NOMO-1 treated with DMSO at 0.1 percent for 48 hours (cell line): ENCODE data around the gene SNX5.
A peak's percentile ranks its signal among the peaks of the same experiment; 100 is the strongest.

Experiments used
- DNase-seq: peaks from one replicate; lab custom pipeline; 2025; ENCODE audit not compliant: unreplicated experiment; lab: John Stamatoyannopoulos, UW

Gene SNX5

DNA sequence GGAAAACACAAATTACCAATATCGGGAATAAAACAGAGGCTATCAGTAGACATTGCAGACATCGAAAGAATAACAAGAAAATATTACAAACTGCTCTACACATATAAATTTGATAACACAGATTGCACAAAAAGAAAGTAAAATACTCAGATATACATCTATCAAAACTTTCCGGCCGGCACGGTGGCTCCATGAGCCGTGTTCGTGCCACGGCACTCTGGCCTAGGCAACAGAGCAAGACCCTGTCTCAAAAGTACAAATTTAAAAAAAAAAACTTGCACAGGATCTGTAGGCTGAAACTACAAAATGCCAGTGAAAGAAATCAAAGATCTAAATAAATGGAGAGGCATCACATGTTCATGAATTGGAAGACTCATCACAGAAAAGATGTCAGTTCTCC lies 49.4 kb downstream of the SNX5 start:
- DNase-seq: no peak

DNA sequence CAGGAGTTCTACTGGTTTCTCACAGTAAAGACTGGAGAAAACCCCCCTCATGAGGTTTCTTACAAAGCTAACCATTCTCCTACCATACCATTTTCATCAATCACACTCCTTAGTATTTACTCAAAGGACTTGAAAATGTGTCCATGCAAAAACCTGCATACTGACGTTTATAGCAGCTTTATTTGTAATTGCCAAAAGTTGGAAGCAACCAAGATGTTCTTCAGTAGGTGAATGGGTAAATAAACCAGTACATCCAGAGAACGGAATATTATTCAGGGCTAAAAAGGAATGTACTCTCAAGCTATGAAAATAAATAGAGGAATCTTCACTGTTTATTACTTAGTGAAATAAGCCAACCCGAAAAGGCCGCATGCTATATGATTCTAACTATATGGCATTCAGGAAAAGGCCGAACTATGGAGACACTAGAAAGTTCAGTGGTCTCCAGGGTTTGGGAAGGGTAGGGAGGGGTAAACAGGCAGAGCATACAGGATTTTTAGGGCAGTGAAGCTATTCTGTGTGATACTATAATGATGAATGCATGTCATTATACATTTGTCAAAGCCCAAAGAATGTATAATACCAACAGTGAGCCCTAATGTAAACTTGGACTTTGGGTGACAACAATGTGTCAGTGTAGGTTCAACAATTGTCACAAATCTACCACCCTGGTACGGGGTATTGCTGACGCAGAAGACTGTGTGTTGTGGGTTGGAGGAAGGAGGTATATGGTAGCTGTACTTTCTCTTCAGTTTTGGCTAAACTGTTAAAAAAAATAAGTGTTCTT lies 50.6 kb downstream of the SNX5 start:
- DNase-seq: no peak

DNA sequence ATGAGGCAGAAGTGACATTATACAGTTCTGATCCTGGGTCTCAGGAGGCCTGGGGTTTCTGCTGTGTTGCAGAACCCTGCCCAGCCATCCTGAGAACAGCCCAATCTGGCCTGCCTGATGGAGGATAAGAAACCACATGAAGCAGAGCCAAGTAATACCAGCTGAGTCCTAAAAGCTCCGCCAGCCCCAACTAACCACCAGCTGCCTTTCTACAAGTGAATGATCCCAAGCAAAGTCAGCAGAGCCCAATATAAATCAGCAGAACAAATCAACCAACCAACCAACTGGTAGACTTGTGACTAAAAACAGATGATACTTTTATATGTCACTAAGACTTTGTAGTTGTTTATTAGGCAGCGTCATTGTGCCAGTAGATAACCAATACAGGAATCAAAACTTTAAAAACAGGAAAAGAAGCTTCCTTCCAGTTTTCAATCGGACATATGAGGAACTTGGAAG lies 52.1 kb downstream of the SNX5 start:
- DNase-seq: no peak

DNA sequence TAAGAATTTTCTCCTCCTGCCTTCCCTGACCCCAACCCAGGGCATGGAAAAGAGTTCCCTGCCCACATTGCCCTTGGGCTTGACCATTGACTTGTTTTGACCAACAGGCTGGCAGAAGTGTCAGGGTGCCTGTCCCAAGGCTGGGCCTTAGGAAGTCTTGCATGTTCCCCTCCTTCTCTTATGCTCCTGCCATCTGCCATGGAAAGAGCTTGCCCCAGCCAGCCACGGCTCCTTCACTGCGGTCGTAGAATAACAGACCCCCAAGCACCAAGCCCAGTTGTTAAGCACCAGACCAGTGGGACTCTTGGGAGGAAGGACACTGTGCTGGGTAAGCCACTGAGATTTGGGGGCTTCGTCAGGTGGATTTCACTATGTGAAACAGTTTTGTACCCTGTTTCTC lies 53.6 kb downstream of the SNX5 start:
- DNase-seq: no peak

DNA sequence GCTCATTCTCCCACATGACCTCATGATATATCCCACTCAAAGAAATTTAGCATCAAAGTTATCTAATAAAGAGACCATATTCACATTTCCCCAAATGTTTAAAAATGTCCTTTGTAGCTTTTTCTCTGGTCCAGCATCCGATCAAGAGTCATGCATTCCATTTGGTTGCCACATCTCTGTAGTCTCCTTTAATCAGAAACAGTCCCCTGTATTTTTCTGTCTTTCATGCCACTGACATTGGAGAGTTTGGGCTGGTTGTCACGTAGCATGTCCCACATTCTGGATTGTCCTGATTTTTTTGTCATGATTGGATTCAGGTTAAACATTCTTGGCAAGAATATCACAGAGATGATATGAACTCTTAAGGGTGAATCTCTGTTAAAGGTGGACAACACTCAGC lies 55.7 kb downstream of the SNX5 start:
- DNase-seq: no peak

DNA sequence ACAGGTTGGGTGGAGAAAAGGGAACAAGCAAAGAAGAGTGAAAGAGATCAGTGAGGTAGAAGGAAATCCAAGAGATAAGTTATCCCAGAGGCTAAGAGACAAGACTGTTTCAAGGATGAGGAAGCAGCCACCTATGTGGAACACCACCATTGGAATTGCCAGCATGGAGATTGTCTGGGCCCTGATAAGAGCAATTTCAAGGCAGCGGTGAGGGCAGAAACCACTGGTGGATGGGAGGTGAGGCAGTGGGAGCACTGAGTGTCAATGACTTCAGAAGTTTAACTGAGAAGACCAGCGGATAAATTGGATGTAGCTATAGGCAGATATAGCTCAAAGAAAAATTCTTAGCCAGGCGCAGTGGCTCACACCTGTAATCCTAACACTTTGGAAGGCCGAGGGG lies 56.7 kb downstream of the SNX5 start:
- DNase-seq: no peak

DNA sequence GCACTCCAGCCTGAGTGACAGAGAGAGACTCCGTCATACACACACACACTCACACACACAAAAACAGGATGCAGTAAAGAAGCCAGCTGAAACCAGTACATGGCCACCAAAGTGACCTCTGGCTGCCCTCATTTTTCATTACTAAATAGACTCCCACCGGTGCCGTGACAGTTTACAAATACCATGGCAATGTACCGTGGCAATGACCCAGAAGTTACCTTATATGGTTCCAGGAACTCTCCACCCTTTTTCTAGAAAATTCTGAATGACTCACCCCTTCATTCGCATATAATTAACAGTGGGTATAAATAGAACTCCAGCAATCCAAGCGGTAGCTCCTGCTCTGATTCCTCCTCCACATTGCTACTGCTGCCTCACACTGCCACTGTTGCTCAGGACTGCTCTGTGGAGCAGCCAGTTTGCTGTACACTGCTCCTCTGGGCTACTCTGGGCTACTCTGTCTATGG lies 57.7 kb downstream of the SNX5 start:
- no peak for DNase-seq

DNA sequence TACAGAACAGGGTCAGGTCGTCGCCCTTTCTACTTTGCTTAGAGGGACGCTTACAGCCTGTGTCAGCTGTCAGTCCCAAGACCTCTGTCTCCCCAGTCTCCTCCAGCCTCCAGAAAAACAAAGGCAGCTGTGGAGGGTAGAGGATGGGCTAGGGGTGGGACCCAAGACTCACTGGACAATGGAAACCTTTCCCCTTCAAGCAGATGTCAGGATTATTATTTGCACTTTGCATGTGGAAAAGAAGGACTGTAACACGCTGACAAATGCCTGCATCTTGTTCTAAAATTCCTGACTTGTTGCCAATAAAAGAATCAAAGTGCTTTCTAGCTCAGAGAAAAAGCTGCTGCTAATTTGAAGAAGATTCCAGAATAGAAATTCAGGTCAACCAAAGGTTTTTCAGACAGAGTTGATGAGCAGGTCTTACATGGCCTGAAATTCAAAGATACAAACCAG lies 58.7 kb downstream of the SNX5 start:
- DNase-seq: no peak

DNA sequence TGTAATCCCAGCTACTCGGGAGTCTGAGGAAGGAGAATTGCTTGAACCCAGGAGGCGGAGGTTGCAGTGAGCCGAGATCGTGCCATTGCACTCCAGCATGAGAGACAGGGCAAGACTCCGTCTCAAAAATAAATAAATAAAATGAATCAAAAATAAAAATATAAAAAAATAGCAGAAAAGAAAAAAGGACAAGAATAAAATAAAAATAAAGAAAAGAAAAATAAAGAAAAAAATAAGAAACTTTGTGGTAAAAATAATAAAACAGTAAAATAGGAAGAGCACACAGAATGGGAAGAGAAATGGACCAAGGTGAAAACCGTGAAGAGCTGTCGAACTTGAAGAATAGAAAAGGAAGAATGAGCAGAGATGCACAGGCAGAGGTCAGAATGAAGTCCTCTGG lies 63.0 kb downstream of the SNX5 start:
- DNase-seq: no peak

DNA sequence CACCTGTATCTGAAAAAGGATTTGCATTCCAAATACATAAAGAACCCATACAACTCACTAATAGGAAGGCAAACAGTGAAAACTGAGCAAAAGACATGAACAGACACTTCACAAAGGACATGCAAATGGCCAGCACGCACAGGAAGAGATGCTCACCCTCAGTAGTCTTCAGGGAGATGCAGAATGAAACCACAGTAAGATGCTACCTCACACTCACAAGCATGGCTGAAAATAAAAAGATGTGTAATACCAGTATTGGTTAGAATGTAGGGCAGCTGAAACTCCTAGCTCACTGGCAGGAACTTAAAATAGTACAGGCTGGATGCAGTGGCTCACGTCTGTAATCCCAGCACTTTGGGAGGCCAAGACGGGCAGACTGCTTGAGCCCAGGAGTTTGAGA lies 64.6 kb downstream of the SNX5 start:
- no peak for DNase-seq

DNA sequence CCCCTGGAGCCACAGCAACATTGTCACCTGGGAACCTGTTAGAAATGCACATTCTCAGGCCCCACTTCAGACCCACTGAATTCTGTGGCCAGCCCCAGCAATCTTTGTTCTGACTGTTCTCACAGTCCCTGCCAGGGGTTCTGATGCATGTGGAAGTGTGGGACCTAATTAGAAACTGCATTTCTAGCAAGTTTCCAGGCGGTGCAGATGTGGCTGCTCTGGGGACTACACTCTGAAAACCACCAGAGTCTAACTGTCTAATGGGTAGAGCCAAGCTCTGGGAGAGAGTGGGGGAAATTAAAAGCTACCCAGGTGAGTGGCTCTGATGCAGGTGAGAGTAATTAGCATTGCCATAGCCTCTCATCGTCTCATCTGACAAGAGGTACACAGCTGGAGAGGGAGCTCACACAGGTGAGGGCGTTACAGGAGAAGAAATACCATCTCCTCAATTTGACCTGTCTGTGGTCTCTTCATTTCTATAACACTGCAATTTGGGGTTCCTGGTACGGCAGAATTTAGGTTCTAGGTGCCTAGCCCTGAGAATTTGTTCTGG lies 66.0 kb downstream of the SNX5 start:
- no peak for DNase-seq

DNA sequence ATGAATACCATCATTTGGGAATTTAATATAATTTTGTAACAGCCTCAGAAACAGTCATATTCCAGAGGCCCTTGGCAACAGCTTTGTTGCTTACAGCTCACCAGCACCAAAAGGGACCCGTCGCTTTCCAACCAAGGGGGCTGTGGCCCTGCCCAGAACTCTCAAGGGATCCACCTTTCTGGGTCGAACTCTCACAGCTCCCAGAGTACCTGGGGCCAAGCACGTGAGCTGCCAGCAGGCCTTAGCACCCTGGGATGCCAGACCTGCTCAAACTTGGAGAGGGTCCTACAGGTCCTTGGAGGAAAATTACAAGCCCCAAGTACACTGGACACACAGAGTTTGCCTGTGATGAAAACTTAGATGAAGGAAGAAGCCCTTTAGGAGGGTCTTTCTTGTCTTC lies 66.6 kb downstream of the SNX5 start:
- DNase-seq: no peak

DNA sequence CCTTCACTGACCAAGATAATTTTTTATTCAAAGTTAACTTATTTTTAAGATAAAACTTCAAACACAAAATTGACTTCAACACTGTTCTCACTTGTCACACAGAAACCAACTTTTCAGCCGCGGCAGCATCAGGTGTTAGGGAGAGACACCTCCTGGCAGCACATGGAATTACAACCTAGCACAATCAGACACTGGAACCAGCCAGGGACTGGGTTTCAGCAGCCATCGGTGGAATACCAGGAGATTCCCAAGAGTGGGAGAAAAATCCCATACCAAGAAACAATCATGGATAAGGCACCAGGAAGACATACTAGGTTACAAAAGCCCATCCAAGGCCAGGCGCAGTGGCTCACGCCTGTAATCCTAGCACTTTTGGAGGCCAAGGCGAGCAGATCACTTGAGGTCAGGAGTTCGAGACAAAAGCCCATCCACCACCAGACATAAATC lies 70.0 kb downstream of the SNX5 start:
- peak; percentile 50 for DNase-seq

DNA sequence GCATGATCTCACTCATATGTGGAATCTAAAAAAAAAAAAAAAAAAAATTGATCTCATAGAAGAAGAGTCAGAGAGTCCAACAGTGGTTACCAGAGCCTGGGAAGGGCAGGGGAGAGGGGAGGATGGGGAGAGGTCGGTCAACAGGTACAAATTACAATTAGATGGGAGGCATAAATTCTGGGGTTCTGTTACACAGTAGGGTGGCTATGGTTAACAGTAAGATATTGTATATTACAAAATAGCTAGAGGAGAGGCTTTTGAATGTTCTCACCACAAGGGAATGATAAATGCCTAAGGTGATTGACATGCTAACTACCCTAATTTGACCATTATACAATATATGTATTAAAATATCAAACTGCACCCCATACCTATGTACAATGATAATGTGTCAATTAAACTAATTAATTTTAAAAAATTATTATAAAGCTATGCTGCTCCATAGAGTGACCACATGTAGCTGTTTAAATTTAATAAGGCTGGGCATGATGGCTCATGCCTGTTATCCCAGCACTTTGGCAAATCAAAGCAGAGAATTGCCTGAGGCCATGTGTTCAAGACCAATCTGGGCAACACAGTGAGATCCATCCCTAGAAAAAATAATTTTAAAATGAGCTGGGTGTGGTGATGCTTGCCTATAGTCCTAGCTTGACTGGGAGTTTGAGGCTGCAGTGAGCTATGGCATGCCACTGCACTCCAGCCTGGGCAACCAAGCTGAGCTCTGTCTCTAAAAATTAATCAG lies 70.9 kb downstream of the SNX5 start:
- no peak for DNase-seq

DNA sequence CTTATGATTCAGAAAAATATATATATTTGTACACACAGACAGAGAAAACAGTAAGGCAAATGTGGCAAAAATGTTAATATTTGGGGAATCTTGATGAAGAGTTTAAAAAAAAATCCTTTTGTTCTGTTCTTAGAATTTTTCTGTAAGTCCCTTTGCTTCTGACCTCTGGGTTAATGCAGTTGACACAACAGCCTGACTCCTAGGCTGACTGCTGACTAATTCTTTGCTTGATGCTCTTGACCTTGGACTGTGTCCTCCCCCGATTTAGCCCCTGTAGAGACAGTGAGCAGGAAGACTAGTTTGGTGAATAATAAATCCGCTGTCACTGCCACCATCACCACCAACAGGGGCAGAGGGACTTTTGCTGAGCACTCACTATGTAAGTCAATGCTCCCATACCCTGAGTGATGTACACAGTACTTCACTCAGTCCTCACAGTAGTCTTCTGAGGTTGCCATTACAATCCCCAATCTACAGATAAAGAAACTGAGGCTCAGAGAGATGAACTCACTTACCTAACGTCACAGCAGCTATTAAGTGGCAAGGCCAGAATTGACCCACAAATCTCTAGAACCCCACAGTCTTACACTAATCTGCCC lies 71.7 kb downstream of the SNX5 start:
- DNase-seq: no peak

DNA sequence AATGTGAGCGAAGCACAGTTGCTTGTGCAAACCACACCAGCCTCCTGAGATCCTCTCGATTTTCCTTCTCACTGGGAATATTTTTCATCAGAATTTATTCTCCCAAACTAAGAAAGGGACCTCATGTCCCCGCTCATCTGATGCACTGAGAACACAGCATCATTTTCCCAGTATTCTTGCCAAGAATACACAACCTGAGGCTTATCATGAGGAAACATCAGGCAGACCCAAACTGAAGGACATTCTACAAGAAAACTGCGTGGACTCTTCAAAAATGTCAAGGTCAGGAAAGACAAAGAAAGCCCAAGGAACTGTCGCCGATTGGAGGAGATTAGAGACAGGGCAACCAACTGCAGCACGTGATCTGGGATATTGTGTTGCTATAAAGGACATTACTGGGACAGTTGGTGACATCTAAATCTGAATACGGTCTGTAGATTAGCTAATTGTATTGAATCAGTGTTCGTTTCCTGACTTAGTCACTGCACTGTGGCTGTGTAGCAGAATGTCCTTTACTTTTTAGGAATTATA lies 72.3 kb downstream of the SNX5 start:
- no peak for DNase-seq

DNA sequence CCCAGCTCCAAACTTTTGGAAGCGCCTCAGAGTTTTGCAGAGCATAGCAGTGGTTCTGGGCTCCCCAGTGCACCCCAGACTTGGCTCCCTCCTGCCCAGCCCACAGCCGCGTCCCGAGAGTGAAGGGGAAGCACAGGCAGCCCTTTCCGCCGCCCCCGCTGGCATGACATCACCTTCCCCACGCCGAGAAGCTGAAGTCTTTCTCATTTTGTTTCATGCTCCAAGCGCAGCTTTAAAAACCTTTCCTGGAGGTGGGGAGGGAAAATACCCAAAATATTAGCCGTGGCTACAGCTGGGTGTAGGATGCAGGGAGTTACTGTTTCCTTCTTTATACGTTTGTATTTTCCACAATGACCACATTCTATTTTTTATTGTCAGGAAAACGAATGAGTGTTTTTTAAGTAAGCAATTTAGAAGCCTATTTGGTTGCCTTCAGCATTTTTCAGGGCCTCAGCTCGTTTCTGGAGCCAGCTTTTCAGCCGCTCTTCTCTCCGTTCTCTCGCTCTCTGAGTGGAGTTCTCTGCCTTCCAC lies 72.9 kb downstream of the SNX5 start:
- DNase-seq: no peak

DNA sequence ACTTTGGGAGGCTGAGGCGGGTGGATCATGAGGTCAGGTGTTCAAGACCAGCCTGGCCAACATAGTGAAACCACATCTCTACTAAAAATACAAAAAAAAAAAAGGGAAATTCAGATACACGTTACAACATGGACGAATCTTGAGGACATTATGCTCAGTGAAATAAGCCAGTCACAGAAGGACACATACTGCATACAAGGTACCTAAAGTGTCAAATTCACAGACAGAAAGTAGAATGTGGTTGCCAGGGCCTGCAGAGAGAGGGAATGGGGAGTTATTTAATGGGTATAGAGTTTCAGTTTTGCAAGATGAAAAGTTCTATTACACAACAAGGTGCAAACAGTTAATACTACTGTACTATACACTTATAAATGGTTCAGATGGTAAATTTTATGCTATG lies 75.1 kb downstream of the SNX5 start:
- DNase-seq: no peak

DNA sequence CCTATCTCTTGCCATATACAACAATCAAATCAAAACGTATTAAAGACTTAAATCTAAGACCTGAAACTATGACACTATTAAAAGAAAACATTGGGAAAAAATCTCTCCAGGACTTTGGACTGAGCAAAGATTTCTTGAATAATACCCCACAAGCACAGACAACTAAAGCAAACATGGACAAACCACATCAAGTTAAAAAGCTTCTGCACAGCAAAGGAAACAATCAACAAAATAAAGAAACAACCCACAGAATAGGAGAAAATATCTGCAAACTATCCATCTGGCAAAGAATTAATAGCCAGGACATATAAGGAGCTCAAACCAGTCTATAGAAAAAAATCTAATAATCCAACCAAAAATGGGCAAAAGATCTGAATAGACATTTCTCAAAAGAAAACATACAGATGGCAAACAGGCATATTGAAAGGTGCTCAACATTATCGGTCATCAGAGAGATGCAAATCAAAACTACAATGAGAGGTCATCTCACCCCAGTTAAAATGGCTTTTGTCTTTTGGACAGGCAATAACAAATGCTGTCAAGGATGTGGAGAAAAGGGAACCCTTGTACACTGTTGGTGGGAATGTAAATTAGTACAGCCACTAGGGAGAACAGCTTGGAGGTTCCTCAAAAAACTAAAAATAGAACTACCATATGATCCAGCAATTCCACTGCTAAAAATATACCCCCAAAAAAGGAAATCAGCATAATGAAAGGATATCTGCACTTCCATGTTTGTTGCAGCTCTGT lies 76.2 kb downstream of the SNX5 start:
- DNase-seq: no peak
